ENCODE measurements around the gene RAD23A.

GRCh38 chr19:12986726-12987125 is 41.1 kb downstream of the RAD23A start:
- TF ChIP-seq CTCF (IDR thresholded peaks at IDR 0.05) (no peak), POLR2A (IDR thresholded peaks at IDR 0.05) (no peak)

Measured in thyroid gland (tissue), 4 donors.